ENCODE results near the gene SEC63. TPM values are rescaled to one million over a fixed set of nuclear protein-coding genes. Genes with fewer than 3 reads are reported as not detected.

The SEC63 gene
- total and polyA plus RNA-seq, 2 of the 4 experiments (the other 2 are of a cell fraction), result 8.6 to 22.4 TPM

- H2BK5ac ChIP-seq (ENCODE audit: low read depth, low read length, poor library complexity, severe bottlenecking), result no peak overlapping the region
- no peak overlapping the region for H4K91ac ChIP-seq (ENCODE audit: insufficient read depth, low read depth, low read length)
- H2BK15ac ChIP-seq (ENCODE audit: low read depth, low read length), result no peak overlapping the region
- no peaks in the 10 kb centered on the region for H3K36me3 ChIP-seq (ENCODE audit: control insufficient read depth, insufficient read depth, low read length)
- H2BK20ac ChIP-seq (ENCODE audit: low read depth, low read length), result no peak overlapping the region
- no peak for ATAC-seq (ENCODE audit: low read depth)
- CTCF ChIA-PET, result no interaction called here
- H3K4me1 ChIP-seq (ENCODE audit: control insufficient read depth, insufficient read depth, low read length), result no peaks in the 10 kb centered on the region
- no peak overlapping the region for H4K5ac ChIP-seq (ENCODE audit: low read depth, low read length)
- TF ChIP-seq, protein P1, sequence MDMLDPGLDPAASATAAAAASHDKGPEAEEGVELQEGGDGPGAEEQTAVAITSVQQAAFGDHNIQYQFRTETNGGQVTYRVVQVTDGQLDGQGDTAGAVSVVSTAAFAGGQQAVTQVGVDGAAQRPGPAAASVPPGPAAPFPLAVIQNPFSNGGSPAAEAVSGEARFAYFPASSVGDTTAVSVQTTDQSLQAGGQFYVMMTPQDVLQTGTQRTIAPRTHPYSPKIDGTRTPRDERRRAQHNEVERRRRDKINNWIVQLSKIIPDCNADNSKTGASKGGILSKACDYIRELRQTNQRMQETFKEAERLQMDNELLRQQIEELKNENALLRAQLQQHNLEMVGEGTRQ (IDR thresholded peaks at IDR 0.05; ENCODE audit: low read depth, low read length), result no peak
- TF ChIP-seq RFX5 (IDR thresholded peaks at IDR 0.05; ENCODE audit: low read depth, low read length), result no peak
- no peak for TF ChIP-seq CEBPB (IDR thresholded peaks at IDR 0.05; ENCODE audit: low read depth, low read length)
- no peak for TF ChIP-seq RAD21 (IDR thresholded peaks at IDR 0.05; ENCODE audit: low read length)
- TF ChIP-seq CHD1 (IDR thresholded peaks at IDR 0.05; ENCODE audit: low read depth, low read length), result no peak
- TF ChIP-seq, protein P2, sequence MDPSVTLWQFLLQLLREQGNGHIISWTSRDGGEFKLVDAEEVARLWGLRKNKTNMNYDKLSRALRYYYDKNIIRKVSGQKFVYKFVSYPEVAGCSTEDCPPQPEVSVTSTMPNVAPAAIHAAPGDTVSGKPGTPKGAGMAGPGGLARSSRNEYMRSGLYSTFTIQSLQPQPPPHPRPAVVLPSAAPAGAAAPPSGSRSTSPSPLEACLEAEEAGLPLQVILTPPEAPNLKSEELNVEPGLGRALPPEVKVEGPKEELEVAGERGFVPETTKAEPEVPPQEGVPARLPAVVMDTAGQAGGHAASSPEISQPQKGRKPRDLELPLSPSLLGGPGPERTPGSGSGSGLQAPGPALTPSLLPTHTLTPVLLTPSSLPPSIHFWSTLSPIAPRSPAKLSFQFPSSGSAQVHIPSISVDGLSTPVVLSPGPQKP (IDR thresholded peaks at IDR 0.05; ENCODE audit: borderline replicate concordance, low read depth, low read length), result no peak
- TF ChIP-seq SMC3 (IDR thresholded peaks at IDR 0.05; ENCODE audit: low read depth, low read length), result no peak
- no peak for TF ChIP-seq NFE2L2 (IDR thresholded peaks at IDR 0.05; ENCODE audit: low read depth, low read length)
- no peak for TF ChIP-seq FOS (IDR thresholded peaks at IDR 0.05; ENCODE audit: low read depth, low read length)
- no peak overlapping the region for H2BK120ac ChIP-seq (ENCODE audit: low read depth, low read length)
- intact Hi-C loops (cut with micrococcal nuclease), result loop anchor here (2.0 kb wide), 1 partner anchor 543 kb away; no protein-coding TSS in a partner anchor
- no peak overlapping the region for H2AK5ac ChIP-seq (ENCODE audit: low read depth, low read length)
- no peak overlapping the region for H3K9ac ChIP-seq (ENCODE audit: low read depth, low read length)
- dilution Hi-C loops (cut with HindIII; ENCODE audit: low sequenced_read_pairs, unreplicated experiment), result no loop called here
- no peak overlapping the region for H4K8ac ChIP-seq (ENCODE audit: low read depth in 2 of 2, low read length in 2 of 2)
- no peaks in the 10 kb centered on the region for H3K9me3 ChIP-seq (ENCODE audit: control insufficient read depth, insufficient read depth, low read length)
- H3K4me3 ChIP-seq (ENCODE audit: insufficient read depth, low read depth, low read length), result no peak overlapping the region
- no peak overlapping the region for H3K56ac ChIP-seq (ENCODE audit: extremely low read depth, insufficient read depth, low read length)
- H3K79me1 ChIP-seq (ENCODE audit: low read depth in 1 of 2, low read length in 2 of 2), result no peaks in the 10 kb centered on the region
- no peak overlapping the region for H2AFZ ChIP-seq (replicated peaks; ENCODE audit: low read length, poor library complexity)
- no peak for DNase-seq
- BruUV-seq (replicated peaks), result no TSS peak
- in situ Hi-C loops (cut with MboI; ENCODE audit: low sequenced_read_pairs), result no loop called here
- no peak overlapping the region for H3K14ac ChIP-seq (replicated peaks; ENCODE audit: low read depth, low read length)
- no peak overlapping the region for H2AK9ac ChIP-seq (replicated peaks; ENCODE audit: low read depth, low read length, poor library complexity)
- no peak overlapping the region for H3K4me2 ChIP-seq (ENCODE audit: low read depth, low read length)
- no peak overlapping the region; the same call in 1 of the 2 replicates for H3K23ac ChIP-seq (ENCODE audit: low read depth, low read length)
- H3K18ac ChIP-seq (ENCODE audit: low read depth, low read length), result no peak overlapping the region
- H3K27me3 ChIP-seq (ENCODE audit: control insufficient read depth, insufficient read depth, low read length), result peaks cover 4% of the 10 kb centered on the region
- POLR2A ChIA-PET (ENCODE audit: unreplicated experiment), result no interaction called here
- no peaks in the 10 kb centered on the region for H4K20me1 ChIP-seq (ENCODE audit: insufficient read depth, low read length)
- H3K9me1 ChIP-seq (ENCODE audit: insufficient read depth, low read length), result no peaks in the 10 kb centered on the region
- no CpG with 5 or more reads among the region's 6 CpGs for WGBS, 2 experiments (ENCODE audit: extremely low coverage in 2 of 2, insufficient read length in 1 of 2)
- no peak overlapping the region for H3K4ac ChIP-seq (ENCODE audit: low read depth, low read length)
- H3K27ac ChIP-seq (ENCODE audit: insufficient read depth, low read length), result no peak overlapping the region
Observed at GRCh38 chr6:107981695-107982094, 23.7 kb upstream of the SEC63 start.
